Vein endothelial cell (primary cell): ENCODE results near the gene MTFP1. TPM values are rescaled to one million over a fixed set of nuclear protein-coding genes. Genes with fewer than 3 reads are reported as not detected.

ENCODE experiments used
- small RNA-seq: library from RNA; depleted of rRNA; stranded (forward); fragments of <200 nt; gene quantifications from one replicate; pipeline ENCODE3, GENCODE V24; 2012
- total RNA-seq: library from RNA; depleted of rRNA; stranded (reverse); fragments of >200 nt; gene quantifications from 2 replicates; pipeline ENCODE4 v1.2.3, GENCODE V29; 2012

Gene MTFP1
- 31.4 and 35.9 TPM in 2 replicates for total RNA-seq

GRCh38 chr22:30425616-30426387 is at the start of gene MTFP1:
Gene MTFP1, plus strand, starts transcription at chr22:30425768. Its CDS starts 112 bp downstream, at chr22:30425880.

GRCh38 chr22:30386960-30387827 is 38.4 kb upstream of the MTFP1 start, which contains the start of gene RNF215:
Gene RNF215, minus strand, starts transcription at chr22:30387411. Its CDS starts 98 bp downstream, at chr22:30387313.

GRCh38 chr22:30396871-30397655 is 28.5 kb upstream of the MTFP1 start, which contains the start of gene SEC14L2:
Gene SEC14L2, plus strand, starts transcription at chr22:30397018. Its CDS starts 99 bp downstream, at chr22:30397117.

GRCh38 chr22:30471616-30472318 is 46.2 kb downstream of the MTFP1 start, which contains the start of gene SEC14L3:
Gene SEC14L3, minus strand, starts transcription at chr22:30472017. Its CDS starts 59 bp downstream, at chr22:30471958.

Small RNA genes within 50 kb of the gene (small RNA-seq; reads per million reads assigned to genes)
- gene AC004832.3 (not detected), gene RNU6-564P (not detected)

Other genes with a start within 250 kb of the MTFP1 start
- 0.19 and 0.33 TPM in 2 replicates for gene LIF, start 179.0 kb upstream of the MTFP1 start, total RNA-seq
- gene OSM, start 158.9 kb upstream of the MTFP1 start, total RNA-seq: not detected in 2 replicates
- gene CASTOR1, start 136.3 kb upstream of the MTFP1 start, total RNA-seq: 8.9 and 10.8 TPM in 2 replicates
- gene TBC1D10A, start 98.8 kb upstream of the MTFP1 start, total RNA-seq: 12.6 and 15.4 TPM in 2 replicates
- 39.2 and 52.1 TPM in 2 replicates for gene SF3A1, start 68.9 kb upstream of the MTFP1 start, total RNA-seq
- gene CCDC157, start 68.8 kb upstream of the MTFP1 start, total RNA-seq: 1.8 and 4.2 TPM in 2 replicates
- gene RNF215, start 38.4 kb upstream of the MTFP1 start, total RNA-seq: 22.4 and 23.5 TPM in 2 replicates
- 26.8 and 34.2 TPM in 2 replicates for gene SEC14L2, start 28.8 kb upstream of the MTFP1 start, total RNA-seq
- not detected in 2 replicates for gene SEC14L3, start 46.2 kb downstream of the MTFP1 start, total RNA-seq
- not detected in 2 replicates for gene SEC14L4, start 79.9 kb downstream of the MTFP1 start, total RNA-seq
- 0.19 TPM in 1 of 2 replicates, not detected in the other for gene SEC14L6, start 121.0 kb downstream of the MTFP1 start, total RNA-seq
- gene GAL3ST1, start 148.9 kb downstream of the MTFP1 start, total RNA-seq: not detected in 2 replicates
- gene PES1, start 166.1 kb downstream of the MTFP1 start, total RNA-seq: 88.1 and 90.5 TPM in 2 replicates
- gene TCN2, start 181.4 kb downstream of the MTFP1 start, total RNA-seq: 58.1 and 70.2 TPM in 2 replicates
- 22.6 and 26.1 TPM in 2 replicates for gene SLC35E4, start 210.0 kb downstream of the MTFP1 start, total RNA-seq
- gene DUSP18, start 242.1 kb downstream of the MTFP1 start, total RNA-seq: 19.3 and 24.1 TPM in 2 replicates